BLaER1 treated with 17β-estradiol and CSF1 and Interleukin-3, amounts not matched to agents 10 nM and 100 nM (cell line): Measurements from ENCODE around the gene BCKDK.

Experiments
- H3K27ac ChIP-seq, 11 experiments: shearing (Covaris generic); formaldehyde crosslinking; 2 replicates each; pipeline ENCODE4 v1.8.1; 2022
- H3K27me3 ChIP-seq, 11 experiments: shearing (Covaris generic); formaldehyde crosslinking; 2 replicates each; pipeline ENCODE4 v1.8.1; 2022
- H3K36me3 ChIP-seq, 11 experiments: shearing (Covaris generic); formaldehyde crosslinking; 2 replicates each; pipeline ENCODE4 v1.8.1; 2022
- H3K4me1 ChIP-seq, 10 experiments: shearing (Covaris generic); formaldehyde crosslinking; 2 replicates each; pipeline ENCODE4 v1.8.1; 2022
- H3K4me2 ChIP-seq, 11 experiments: shearing (Covaris generic); formaldehyde crosslinking; 2 replicates each; pipeline ENCODE4 v1.8.1; 2022
- H3K4me3 ChIP-seq, 10 experiments: shearing (Covaris generic); formaldehyde crosslinking; 2 replicates each; pipeline ENCODE4 v1.8.1; 2022
- H3K9ac ChIP-seq, 11 experiments: shearing (Covaris generic); formaldehyde crosslinking; 2 replicates each; pipeline ENCODE4 v1.8.1; 2022
- H3K9me3 ChIP-seq, 11 experiments: shearing (Covaris generic); formaldehyde crosslinking; replicated peaks in 1 of 11; 2 replicates each; pipeline ENCODE4 v1.8.1; 2022
- H4K20me1 ChIP-seq, 11 experiments: shearing (Covaris generic); formaldehyde crosslinking; 2 replicates each; pipeline ENCODE4 v1.8.1; 2022
- Cebpa-rat ChIP-seq, 11 experiments: shearing (Covaris generic); IDR thresholded peaks; 2 replicates each; pipeline ENCODE4 v1.8.1; 2022

The BCKDK gene

GRCh38 chr16:31087481-31087880 is 20.7 kb upstream of the BCKDK start:
- Histone ChIP-seq H4K20me1 (peaks cover 14 to 93% (median 43%) of the 10 kb centered on the region in 11 experiments; a peak in 21 of 22 replicates), H3K4me1 (peaks cover 0 to 18% (median 2%) of the 10 kb centered on the region in 10 experiments; a peak in 9 of 20 replicates), H3K9me3 (no peaks in the 10 kb centered on the region), H3K4me2 (no peak overlapping the region), H3K27me3 (no peaks in the 10 kb centered on the region), H3K9ac (peak overlapping the region in 2 of 11 experiments; percentile 8 to 32; a peak in 1 of 22 replicates), H3K4me3 (no peak overlapping the region), H3K27ac (no peak overlapping the region), H3K36me3 (peaks cover 52 to 99% (median 86%) of the 10 kb centered on the region in 11 experiments)
- TF ChIP-seq Cebpa-rat (IDR thresholded peaks at IDR 0.05), result no peak

GRCh38 chr16:31087971-31088370 is 20.2 kb upstream of the BCKDK start:
- TF ChIP-seq Cebpa-rat (IDR thresholded peaks at IDR 0.05), result no peak
- Histone ChIP-seq H3K27ac (no peak overlapping the region), H3K27me3 (no peaks in the 10 kb centered on the region), H3K4me2 (no peak overlapping the region), H3K36me3 (peaks cover 48 to 97% (median 81%) of the 10 kb centered on the region in 11 experiments), H4K20me1 (peaks cover 10 to 93% (median 38%) of the 10 kb centered on the region in 11 experiments; a peak in 19 of 22 replicates), H3K9ac (peak overlapping the region in 2 of 11 experiments; percentile 8 to 15; a peak in 1 of 22 replicates), H3K4me1 (peaks cover 0 to 20% (median 6%) of the 10 kb centered on the region in 10 experiments; a peak in 6 of 20 replicates), H3K4me3 (no peak overlapping the region), H3K9me3 (no peaks in the 10 kb centered on the region)

- Histone ChIP-seq H3K9ac (peak within 1 kb of the TSS in 3 of 11 experiments; percentile 8 to 19 (median 15); a peak in 4 of 22 replicates), H4K20me1 (peaks cover 11 to 87% (median 33%) of the 10 kb centered on the region in 11 experiments; a peak in 19 of 22 replicates), H3K4me3 (no peak within 1 kb of the TSS), H3K27ac (no peak within 1 kb of the TSS), H3K27me3 (no peaks in the 10 kb centered on the region), H3K4me1 (peaks cover 5 to 26% (median 11%) of the 10 kb centered on the region in 10 experiments), H3K9me3 (no peaks in the 10 kb centered on the region), H3K4me2 (no peak within 1 kb of the TSS), H3K36me3 (peaks cover 42 to 91% (median 75%) of the 10 kb centered on the region in 11 experiments)
- no peak for TF ChIP-seq Cebpa-rat (IDR thresholded peaks at IDR 0.05)
Observed at GRCh38 chr16:31088459-31089183, 19.6 kb upstream of the BCKDK start, which contains the start of gene PRSS53. TSS of gene PRSS53 (minus strand) at chr16:31088943. CDS start at chr16:31088809, 134 bp downstream.

GRCh38 chr16:31089199-31089598 is 19.0 kb upstream of the BCKDK start:
- Histone ChIP-seq H3K9ac (peak overlapping the region in 3 of 11 experiments; percentile 8 to 19 (median 15); a peak in 3 of 22 replicates), H3K9me3 (no peaks in the 10 kb centered on the region), H4K20me1 (peaks cover 10 to 83% (median 29%) of the 10 kb centered on the region in 11 experiments; a peak in 19 of 22 replicates), H3K4me3 (no peak overlapping the region), H3K27ac (no peak overlapping the region), H3K36me3 (peaks cover 38 to 85% (median 71%) of the 10 kb centered on the region in 11 experiments), H3K4me2 (no peak overlapping the region), H3K27me3 (no peaks in the 10 kb centered on the region), H3K4me1 (peaks cover 11 to 30% (median 16%) of the 10 kb centered on the region in 10 experiments)
- TF ChIP-seq Cebpa-rat (IDR thresholded peaks at IDR 0.05), result no peak

- no peak overlapping the region; a peak in 1 of 22 replicates for H3K27ac ChIP-seq
- H3K36me3 ChIP-seq, result peaks cover 29 to 72% (median 58%) of the 10 kb centered on the region in 11 experiments
Observed at GRCh38 chr16:31090540-31090939, 17.6 kb upstream of the BCKDK start.

GRCh38 chr16:31092330-31092729 is 15.9 kb upstream of the BCKDK start:
- Histone ChIP-seq H4K20me1 (peaks cover 0 to 51% (median 5%) of the 10 kb centered on the region in 11 experiments; a peak in 14 of 22 replicates), H3K9ac (peak overlapping the region in 1 of 11 experiments; percentile 29; a peak in 1 of 22 replicates), H3K4me1 (peaks cover 20 to 46% (median 29%) of the 10 kb centered on the region in 10 experiments), H3K27ac (no peak overlapping the region), H3K4me3 (no peak overlapping the region), H3K36me3 (peaks cover 25 to 54% (median 44%) of the 10 kb centered on the region in 11 experiments), H3K27me3 (no peaks in the 10 kb centered on the region), H3K4me2 (peak overlapping the region in 2 of 11 experiments; percentile 35 to 97; a peak in 2 of 22 replicates), H3K9me3 (no peaks in the 10 kb centered on the region)
- TF ChIP-seq Cebpa-rat (IDR thresholded peaks at IDR 0.05), result no peak

More at GRCh38 chr16:31090540-31090939, 17.6 kb upstream of the BCKDK start:
- peak overlapping the region in 2 of 11 experiments; percentile 25 to 31; a peak in 3 of 22 replicates for H3K9ac ChIP-seq
- no peaks in the 10 kb centered on the region for H3K27me3 ChIP-seq
- no peak for TF ChIP-seq Cebpa-rat (IDR thresholded peaks at IDR 0.05)
- H3K4me1 ChIP-seq, result peaks cover 17 to 37% (median 23%) of the 10 kb centered on the region in 10 experiments
- no peaks in the 10 kb centered on the region for H3K9me3 ChIP-seq
- H3K4me2 ChIP-seq, result peak overlapping the region in 1 of 11 experiments; percentile 11; a peak in 1 of 22 replicates
- no peak overlapping the region for H3K4me3 ChIP-seq
- H4K20me1 ChIP-seq, result peaks cover 0 to 69% (median 15%) of the 10 kb centered on the region in 11 experiments; a peak in 17 of 22 replicates

GRCh38 chr16:31093132-31093703 is 15.0 kb upstream of the BCKDK start:
- Histone ChIP-seq H3K27me3 (no peaks in the 10 kb centered on the region), H3K9me3 (no peaks in the 10 kb centered on the region), H3K4me2 (peak overlapping the region; percentile 83 to 99 (median 97)), H3K9ac (peak overlapping the region; percentile 80 to 90 (median 87); a peak in 20 of 22 replicates), H4K20me1 (peaks cover 0 to 43% (median 5%) of the 10 kb centered on the region in 11 experiments; a peak in 10 of 22 replicates), H3K36me3 (peaks cover 22 to 46% (median 35%) of the 10 kb centered on the region in 11 experiments), H3K4me3 (peak overlapping the region; percentile 81 to 98 (median 92)), H3K4me1 (peaks cover 20 to 46% (median 29%) of the 10 kb centered on the region in 10 experiments), H3K27ac (peak overlapping the region in 3 of 11 experiments; percentile 78 to 82 (median 81); a peak in 4 of 22 replicates)
- no peak for TF ChIP-seq Cebpa-rat (IDR thresholded peaks at IDR 0.05)

- Histone ChIP-seq H4K20me1 (peaks cover 0 to 34% (median 2%) of the 10 kb centered on the region in 11 experiments; a peak in 8 of 22 replicates), H3K36me3 (peaks cover 18 to 37% (median 27%) of the 10 kb centered on the region in 11 experiments), H3K9me3 (no peaks in the 10 kb centered on the region), H3K4me2 (peak overlapping the region; percentile 83 to 99 (median 97)), H3K4me3 (peak overlapping the region; percentile 81 to 98 (median 92)), H3K4me1 (peaks cover 20 to 46% (median 29%) of the 10 kb centered on the region in 10 experiments), H3K27me3 (no peaks in the 10 kb centered on the region), H3K27ac (peak overlapping the region; percentile 47 to 82 (median 77); a peak in 21 of 22 replicates), H3K9ac (peak overlapping the region; percentile 80 to 90 (median 87))
- TF ChIP-seq Cebpa-rat (IDR thresholded peaks at IDR 0.05), result no peak
Observed at GRCh38 chr16:31094088-31094423, 14.1 kb upstream of the BCKDK start.
